AG04449 (cell line): Measurements from ENCODE around the gene CACNA2D3.

Source experiments
- CTCF ChIA-PET: fragments of 350-600 bp; formaldehyde crosslinking; extraction: SDS; loops from one replicate; lab custom pipeline; 2021; ENCODE audit warnings: antibody characterized with exemption; lab: Yijun Ruan, JAX
- POLR2A ChIA-PET: fragments of 400-600, 350-600 bp; formaldehyde crosslinking; extraction: SDS; loops from one replicate; lab custom pipeline; 2020; ENCODE audit warnings: antibody characterized with exemption, inconsistent platforms; lab: Yijun Ruan, JAX
- DNase-seq: peaks from one replicate; pipeline ENCODE4 v3.0.0-alpha.2; 2010; ENCODE audit warnings: low read depth, low spot score
- H3K4me3 ChIP-seq: 2 replicates; pipeline ENCODE4 v1.5.1; 2011; ENCODE audit warnings: low read depth, mild to moderate bottlenecking, control low read depth, low read length
- TF ChIP-seq, protein P1 (sequence below): IDR thresholded peaks from one replicate; pipeline ENCODE4 v1.5.1; 2011; ENCODE audit warnings: mild to moderate bottlenecking, moderate library complexity, low read length, control low read depth, inconsistent platforms; ENCODE audit not compliant: insufficient read depth; ENCODE audit errors: missing control alignments

Gene CACNA2D3

DNA sequence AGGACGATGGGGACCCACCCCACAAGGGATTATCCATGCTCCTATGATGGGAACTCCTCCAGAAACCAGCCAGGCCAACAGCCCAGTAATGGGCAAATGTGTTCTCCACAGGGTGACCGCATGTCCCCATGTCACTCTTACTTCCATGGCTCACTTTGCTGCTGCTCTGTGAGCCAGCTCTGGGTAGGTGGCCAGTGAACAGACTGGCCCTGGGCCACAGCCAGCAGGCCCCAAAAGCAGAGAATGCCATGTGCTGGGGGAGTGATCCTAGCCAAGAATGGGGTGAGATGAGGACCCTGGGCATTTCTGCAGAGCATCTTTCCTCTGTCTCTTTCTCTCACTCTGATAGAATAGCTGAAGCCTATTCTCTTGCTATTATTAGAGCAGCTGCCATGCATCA, 414.1 kb downstream of the CACNA2D3 start:
- ChIA-PET CTCF (no interaction called here), POLR2A (no interaction called here)
- DNase-seq: no peak
- H3K4me3 ChIP-seq: no peak overlapping the region
- TF ChIP-seq, protein P1, sequence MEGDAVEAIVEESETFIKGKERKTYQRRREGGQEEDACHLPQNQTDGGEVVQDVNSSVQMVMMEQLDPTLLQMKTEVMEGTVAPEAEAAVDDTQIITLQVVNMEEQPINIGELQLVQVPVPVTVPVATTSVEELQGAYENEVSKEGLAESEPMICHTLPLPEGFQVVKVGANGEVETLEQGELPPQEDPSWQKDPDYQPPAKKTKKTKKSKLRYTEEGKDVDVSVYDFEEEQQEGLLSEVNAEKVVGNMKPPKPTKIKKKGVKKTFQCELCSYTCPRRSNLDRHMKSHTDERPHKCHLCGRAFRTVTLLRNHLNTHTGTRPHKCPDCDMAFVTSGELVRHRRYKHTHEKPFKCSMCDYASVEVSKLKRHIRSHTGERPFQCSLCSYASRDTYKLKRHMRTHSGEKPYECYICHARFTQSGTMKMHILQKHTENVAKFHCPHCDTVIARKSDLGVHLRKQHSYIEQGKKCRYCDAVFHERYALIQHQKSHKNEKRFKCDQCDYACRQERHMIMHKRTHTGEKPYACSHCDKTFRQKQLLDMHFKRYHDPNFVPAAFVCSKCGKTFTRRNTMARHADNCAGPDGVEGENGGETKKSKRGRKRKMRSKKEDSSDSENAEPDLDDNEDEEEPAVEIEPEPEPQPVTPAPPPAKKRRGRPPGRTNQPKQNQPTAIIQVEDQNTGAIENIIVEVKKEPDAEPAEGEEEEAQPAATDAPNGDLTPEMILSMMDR: no peak

DNA sequence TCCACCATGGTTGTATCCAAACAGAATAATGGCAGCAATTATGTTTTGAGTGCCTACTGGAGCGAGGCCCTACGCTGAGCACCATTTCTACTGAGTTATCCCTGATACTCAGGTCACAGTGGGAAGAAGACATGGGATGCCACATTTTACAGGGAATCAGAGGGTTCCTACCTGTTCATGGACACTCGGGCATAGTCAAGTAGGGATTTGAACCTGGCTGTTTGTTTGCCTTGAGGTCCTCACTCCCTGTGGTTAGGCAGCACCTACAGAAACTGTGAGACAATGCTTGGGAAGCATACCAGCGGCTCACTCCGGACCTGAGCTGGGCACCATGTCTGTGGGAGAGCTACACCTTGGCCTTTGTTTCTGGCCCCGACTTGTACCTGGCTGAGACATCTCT, 415.2 kb downstream of the CACNA2D3 start:
- H3K4me3 ChIP-seq: no peak overlapping the region
- TF ChIP-seq, protein P1: no peak
- no peak for DNase-seq
- ChIA-PET CTCF (no interaction called here), POLR2A (interaction anchor here (0.5 kb wide), 1 partner anchor 55 kb away, joined by 3 read pairs; no protein-coding TSS in a partner anchor)

DNA sequence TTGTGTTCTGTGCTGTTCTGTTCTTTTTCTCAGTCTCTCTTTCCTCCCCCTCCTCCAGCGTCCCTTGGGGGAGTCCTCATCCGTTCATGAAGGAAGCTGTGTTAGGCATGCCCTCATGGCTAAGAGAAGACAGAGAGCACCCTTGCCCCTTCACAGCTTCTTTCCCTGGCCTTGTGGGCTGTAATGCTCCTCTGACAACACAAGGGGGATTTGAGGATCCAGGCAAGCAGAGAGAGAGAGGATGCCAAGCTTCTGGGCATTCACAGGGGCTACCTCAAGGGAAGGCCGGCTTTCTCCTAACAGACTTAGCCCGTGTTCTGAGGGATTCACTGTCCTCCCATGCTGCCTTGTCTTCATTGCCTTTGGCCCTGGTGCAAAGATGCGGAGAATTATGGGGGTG, 416.0 kb downstream of the CACNA2D3 start:
- DNase-seq: no peak
- TF ChIP-seq, protein P1: peak; percentile 13
- CTCF ChIA-PET: no interaction called here
- POLR2A ChIA-PET: no interaction called here
- no peak overlapping the region for H3K4me3 ChIP-seq

DNA sequence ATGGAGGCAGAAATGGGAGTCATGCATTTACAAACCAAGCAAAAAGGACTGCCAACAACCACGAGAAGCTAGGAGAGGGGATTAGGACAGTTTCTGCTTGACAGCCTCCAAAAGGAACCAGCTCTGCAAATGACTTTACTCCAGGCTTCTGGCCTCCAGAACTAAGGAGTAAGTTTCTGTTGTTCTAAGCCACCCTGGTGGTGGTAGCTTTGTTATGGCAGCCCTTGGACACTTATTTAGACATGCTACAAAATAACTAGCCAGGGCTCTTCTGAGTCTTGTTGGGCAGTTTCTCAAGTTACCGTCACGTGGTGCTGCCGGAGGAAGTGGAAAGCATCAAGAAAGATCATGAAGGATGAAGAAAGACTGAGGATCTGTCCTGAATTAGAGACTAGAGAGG, 419.0 kb downstream of the CACNA2D3 start:
- ChIA-PET POLR2A (no interaction called here), CTCF (no interaction called here)
- no peak for DNase-seq
- TF ChIP-seq, protein P1: no peak
- no peak overlapping the region for H3K4me3 ChIP-seq

DNA sequence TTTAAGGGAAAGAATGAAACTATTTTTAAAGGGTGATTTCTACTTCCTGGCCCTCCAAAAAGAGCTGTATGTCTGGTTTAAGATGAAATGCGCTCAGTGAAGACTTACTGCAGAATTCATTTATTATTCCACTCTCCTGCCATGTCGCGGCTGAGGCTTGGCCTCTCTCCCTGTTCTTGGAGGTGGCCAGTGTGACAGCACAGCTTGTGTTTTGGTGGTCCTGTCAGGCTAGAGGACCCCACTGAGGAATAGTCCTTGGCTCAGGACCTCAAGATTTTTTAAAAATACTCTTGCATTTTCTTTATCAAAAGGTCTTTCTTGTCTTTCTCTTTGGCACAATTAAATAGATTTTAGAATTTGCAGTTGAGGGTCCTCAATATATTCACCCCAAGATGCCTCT, 421.1 kb downstream of the CACNA2D3 start:
- ChIA-PET CTCF (no interaction called here), POLR2A (no interaction called here)
- no peak overlapping the region for H3K4me3 ChIP-seq
- DNase-seq: no peak
- TF ChIP-seq, protein P1: no peak

DNA sequence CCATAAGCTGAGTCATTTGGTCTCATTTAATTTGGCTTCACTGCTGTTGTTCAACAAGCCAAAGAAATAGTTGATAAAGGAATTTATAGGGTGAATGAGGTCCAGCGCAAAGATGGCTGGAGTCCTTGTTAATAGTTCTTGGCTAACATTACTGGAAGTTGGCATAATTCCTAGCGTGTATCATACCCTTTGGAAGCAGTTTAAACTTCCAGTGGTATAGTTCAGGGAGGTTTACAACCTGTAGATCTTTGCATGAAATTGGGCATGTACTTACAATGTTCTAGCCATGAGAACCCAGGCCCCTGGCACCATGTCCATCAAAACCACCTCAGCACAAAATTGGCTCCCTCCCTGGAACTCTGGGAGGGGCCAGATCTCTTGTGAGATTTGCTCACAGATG, 424.7 kb downstream of the CACNA2D3 start:
- no peak overlapping the region for H3K4me3 ChIP-seq
- CTCF ChIA-PET: no interaction called here
- no peak for DNase-seq
- TF ChIP-seq, protein P1: no peak
- POLR2A ChIA-PET: no interaction called here
